Measurements from ENCODE around the gene KIAA0040. TPM values are rescaled to one million over a fixed set of nuclear protein-coding genes. Genes with fewer than 3 reads are reported as not detected.
A peak's percentile ranks its signal among the peaks of the same experiment; 100 is the strongest.

Gene KIAA0040
- total RNA-seq, 1 donor = 1.1 TPM

- Histone ChIP-seq H3K27me3 (ENCODE audit: insufficient read depth, low read length) (peaks cover 9% of the 10 kb centered on the region), H3K4me2 (ENCODE audit: insufficient read depth, low read length) (no peak overlapping the region)
- TF ChIP-seq CTCF (IDR thresholded peaks at IDR 0.05; ENCODE audit: extremely low read depth, low read depth, low read length) = no peak
Measured at GRCh38 chr1:175195798-175196197, 3.2 kb upstream of the KIAA0040 start.

GRCh38 chr1:175195281-175195680 lies 2.7 kb upstream of the KIAA0040 start:
- no peaks in the 10 kb centered on the region for H4K20me1 ChIP-seq (ENCODE audit: insufficient read depth, low read length)
- no peak for DNase-seq (ENCODE audit: insufficient read length, low spot score, missing footprints)
- H3K9me3 ChIP-seq (ENCODE audit: low read depth, low read length) = no peaks in the 10 kb centered on the region
- H3K27me3 ChIP-seq (ENCODE audit: insufficient read depth, low read length) = peaks cover 9% of the 10 kb centered on the region
- H3K36me3 ChIP-seq (ENCODE audit: insufficient read depth, low read length) = no peaks in the 10 kb centered on the region
- no peak overlapping the region for H3K27ac ChIP-seq (ENCODE audit: low read depth, low read length)
- no peak overlapping the region for H3K4me3 ChIP-seq (ENCODE audit: insufficient read depth, low read length)
- peaks cover 5% of the 10 kb centered on the region for H3K4me1 ChIP-seq (ENCODE audit: insufficient read depth, low read length)
- no peak overlapping the region for H3K4me2 ChIP-seq (ENCODE audit: insufficient read depth, low read length)
- no peaks in the 10 kb centered on the region for H3K79me2 ChIP-seq (ENCODE audit: insufficient read depth, low read length)
- no peak for TF ChIP-seq CTCF (IDR thresholded peaks at IDR 0.05; ENCODE audit: extremely low read depth, low read depth, low read length)
- no peak overlapping the region for H2AFZ ChIP-seq (ENCODE audit: low read length)

More at GRCh38 chr1:175195798-175196197, 3.2 kb upstream of the KIAA0040 start:
- H3K27ac ChIP-seq (ENCODE audit: low read depth, low read length) = no peak overlapping the region
- H3K36me3 ChIP-seq (ENCODE audit: insufficient read depth, low read length) = no peaks in the 10 kb centered on the region
- no peak overlapping the region for H3K4me3 ChIP-seq (ENCODE audit: insufficient read depth, low read length)
- DNase-seq (ENCODE audit: insufficient read length, low spot score, missing footprints) = no peak
- no peak overlapping the region for H2AFZ ChIP-seq (ENCODE audit: low read length)
- peaks cover 5% of the 10 kb centered on the region for H3K4me1 ChIP-seq (ENCODE audit: insufficient read depth, low read length)
- no peaks in the 10 kb centered on the region for H3K79me2 ChIP-seq (ENCODE audit: insufficient read depth, low read length)
- no peaks in the 10 kb centered on the region for H4K20me1 ChIP-seq (ENCODE audit: insufficient read depth, low read length)
- no peaks in the 10 kb centered on the region for H3K9me3 ChIP-seq (ENCODE audit: low read depth, low read length)

- Histone ChIP-seq H2AFZ (ENCODE audit: low read length) (peak overlapping the region; percentile 81), H3K27me3 (ENCODE audit: insufficient read depth, low read length) (peaks cover 9% of the 10 kb centered on the region), H3K36me3 (ENCODE audit: insufficient read depth, low read length) (no peaks in the 10 kb centered on the region), H3K9me3 (ENCODE audit: low read depth, low read length) (no peaks in the 10 kb centered on the region), H3K4me3 (ENCODE audit: insufficient read depth, low read length) (peak overlapping the region; percentile 69), H3K79me2 (ENCODE audit: insufficient read depth, low read length) (no peaks in the 10 kb centered on the region), H3K4me1 (ENCODE audit: insufficient read depth, low read length) (peaks cover 5% of the 10 kb centered on the region), H4K20me1 (ENCODE audit: insufficient read depth, low read length) (no peaks in the 10 kb centered on the region), H3K27ac (ENCODE audit: low read depth, low read length) (no peak overlapping the region), H3K4me2 (ENCODE audit: insufficient read depth, low read length) (peak overlapping the region; percentile 85)
- DNase-seq (ENCODE audit: insufficient read length, low spot score, missing footprints) = peak; percentile 80
- TF ChIP-seq CTCF (IDR thresholded peaks at IDR 0.05; ENCODE audit: extremely low read depth, low read depth, low read length) = no peak
Measured at GRCh38 chr1:175193527-175193910, 943 bp upstream of the KIAA0040 start.

- H3K4me3 ChIP-seq (ENCODE audit: insufficient read depth, low read length) = peak overlapping the region; percentile 69
- DNase-seq (ENCODE audit: insufficient read length, low spot score, missing footprints) = peak; percentile 80
- H4K20me1 ChIP-seq (ENCODE audit: insufficient read depth, low read length) = no peaks in the 10 kb centered on the region
- peaks cover 5% of the 10 kb centered on the region for H3K4me1 ChIP-seq (ENCODE audit: insufficient read depth, low read length)
- no peaks in the 10 kb centered on the region for H3K79me2 ChIP-seq (ENCODE audit: insufficient read depth, low read length)
- H3K9me3 ChIP-seq (ENCODE audit: low read depth, low read length) = no peaks in the 10 kb centered on the region
- no peak for TF ChIP-seq CTCF (IDR thresholded peaks at IDR 0.05; ENCODE audit: extremely low read depth, low read depth, low read length)
- peaks cover 9% of the 10 kb centered on the region for H3K27me3 ChIP-seq (ENCODE audit: insufficient read depth, low read length)
- H2AFZ ChIP-seq (ENCODE audit: low read length) = peak overlapping the region; percentile 70
- H3K4me2 ChIP-seq (ENCODE audit: insufficient read depth, low read length) = peak overlapping the region; percentile 85
- no peak overlapping the region for H3K27ac ChIP-seq (ENCODE audit: low read depth, low read length)
- no peaks in the 10 kb centered on the region for H3K36me3 ChIP-seq (ENCODE audit: insufficient read depth, low read length)
Measured at GRCh38 chr1:175192111-175192629, 406 bp downstream of the KIAA0040 start.

Measured in osteoblast (primary cell).